M059J (cell line): Measurements from ENCODE around the gene WFDC6. TPM values are rescaled to one million over a fixed set of nuclear protein-coding genes. Genes with fewer than 3 reads are reported as not detected.
A peak's percentile ranks its signal among the peaks of the same experiment; 100 is the strongest.

Source experiments
- DNase-seq: peaks from one replicate; pipeline ENCODE4 v3.0.0-alpha.2; 2012; ENCODE audit warnings: low read depth
- total RNA-seq: library from RNA; depleted of rRNA; stranded (reverse); fragments of >200 nt; shearing (Covaris generic); gene quantifications from 2 replicates; pipeline ENCODE4 v1.2.3, GENCODE V29; 2014

Gene WFDC6
- total RNA-seq, 1 experiment from 2014 or later, result not detected

DNA sequence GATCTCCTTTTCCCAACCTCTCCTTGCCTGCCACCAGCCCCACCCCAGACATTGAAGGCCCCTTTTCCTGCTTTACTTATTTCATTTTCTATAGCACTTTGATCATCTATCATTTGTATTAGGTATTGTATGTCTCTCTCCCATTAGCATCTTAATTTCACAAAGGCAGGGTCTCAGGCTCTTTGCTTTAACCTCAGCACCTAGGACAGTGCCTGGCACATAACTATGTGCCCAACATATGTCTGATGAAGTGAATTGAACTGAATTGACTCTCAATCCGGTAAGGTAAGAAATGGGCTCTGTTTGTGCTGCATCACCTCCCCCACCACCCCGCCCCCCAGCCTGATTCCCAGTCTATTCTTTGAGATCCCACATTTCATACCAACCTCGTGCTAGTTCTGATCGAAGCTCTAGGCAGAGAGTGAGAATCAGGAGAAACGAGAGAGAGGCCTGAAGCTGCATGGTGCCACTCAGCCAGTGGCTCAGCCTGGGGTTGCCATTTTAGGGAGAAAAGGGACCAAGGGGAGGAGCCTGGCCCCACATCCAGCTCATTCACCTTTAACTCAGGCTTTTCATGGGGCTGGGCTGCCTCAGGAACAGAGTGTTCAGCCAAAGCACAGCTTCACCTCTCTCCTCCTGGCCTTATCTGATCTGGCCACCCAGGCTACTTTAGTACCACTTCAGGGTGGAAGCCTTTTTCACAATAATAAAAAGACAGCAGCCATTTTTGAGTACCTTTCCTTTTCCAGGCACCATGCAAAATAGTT lies 24.0 kb downstream of the WFDC6 start, which contains the start of gene SPINT3:
TSS of gene SPINT3 (minus strand) at position 476 of the 767 bp plus-strand sequence. CDS start at position 462, 14 bp downstream.
- no peak for DNase-seq

- DNase-seq, result no peak
These were observed 28.9 kb downstream of the WFDC6 start for GRCh38 chr20:45510242-45510862.

DNA sequence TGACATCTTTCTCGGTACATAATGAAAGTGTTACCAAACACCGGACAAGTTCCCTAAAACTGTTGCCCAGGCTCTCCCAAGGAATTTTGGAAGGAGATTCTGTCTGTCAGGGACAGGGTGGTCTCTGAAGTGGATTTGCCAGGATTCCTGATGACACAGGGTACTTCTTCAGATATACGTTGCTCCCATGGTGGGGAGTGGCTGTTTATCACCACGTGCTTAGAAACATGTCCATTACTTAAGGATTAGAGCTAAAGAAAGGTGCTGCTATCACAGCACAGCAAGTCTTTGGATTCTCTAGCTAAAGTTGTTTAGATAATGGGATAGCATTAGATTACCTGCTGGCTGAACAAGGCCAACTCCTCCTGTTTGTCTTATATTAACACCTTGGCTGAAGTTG lies 30.2 kb downstream of the WFDC6 start:
- DNase-seq, result no peak

- DNase-seq, result peak; percentile 44
These were observed 31.0 kb downstream of the WFDC6 start for GRCh38 chr20:45508068-45508886.

- DNase-seq, result peak; percentile 69
These were observed 32.1 kb downstream of the WFDC6 start for GRCh38 chr20:45507011-45507820.

GRCh38 chr20:45506398-45506797 lies 32.9 kb downstream of the WFDC6 start:
- no peak for DNase-seq

DNA sequence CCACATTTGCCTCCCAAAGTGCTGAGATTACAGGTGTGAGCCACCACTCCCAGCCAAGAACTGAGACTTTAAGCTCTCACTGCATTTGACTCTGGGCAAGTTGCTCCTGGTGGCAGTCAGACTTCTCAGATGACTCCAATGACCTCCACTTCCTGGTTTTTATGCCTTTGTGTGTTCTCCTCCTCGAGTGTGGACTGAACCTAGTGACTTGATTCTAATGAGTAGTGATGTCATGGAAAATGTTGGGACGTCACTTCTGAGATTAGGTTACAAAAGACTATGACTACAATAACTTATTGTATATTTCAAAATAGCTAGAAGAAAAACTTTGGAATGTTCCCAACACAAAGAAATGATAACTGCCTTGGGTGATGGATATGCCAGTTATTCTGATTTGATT lies 35.9 kb downstream of the WFDC6 start:
- DNase-seq, result no peak

GRCh38 chr20:45502561-45502960 lies 36.7 kb downstream of the WFDC6 start:
- DNase-seq, result no peak

GRCh38 chr20:45501600-45501999 lies 37.7 kb downstream of the WFDC6 start:
- DNase-seq, result no peak

- DNase-seq, result no peak
These were observed 39.3 kb downstream of the WFDC6 start for GRCh38 chr20:45500022-45500421.

- DNase-seq, result no peak
These were observed 41.2 kb downstream of the WFDC6 start for GRCh38 chr20:45497971-45498494.

GRCh38 chr20:45496166-45496565 lies 43.1 kb downstream of the WFDC6 start:
- DNase-seq, result no peak

GRCh38 chr20:45495501-45495941 lies 43.8 kb downstream of the WFDC6 start:
- no peak for DNase-seq

GRCh38 chr20:45489083-45489531 lies 50.2 kb downstream of the WFDC6 start:
- DNase-seq, result peak; percentile 92

- DNase-seq, result no peak
These were observed 52.0 kb downstream of the WFDC6 start for GRCh38 chr20:45487231-45487635.

DNA sequence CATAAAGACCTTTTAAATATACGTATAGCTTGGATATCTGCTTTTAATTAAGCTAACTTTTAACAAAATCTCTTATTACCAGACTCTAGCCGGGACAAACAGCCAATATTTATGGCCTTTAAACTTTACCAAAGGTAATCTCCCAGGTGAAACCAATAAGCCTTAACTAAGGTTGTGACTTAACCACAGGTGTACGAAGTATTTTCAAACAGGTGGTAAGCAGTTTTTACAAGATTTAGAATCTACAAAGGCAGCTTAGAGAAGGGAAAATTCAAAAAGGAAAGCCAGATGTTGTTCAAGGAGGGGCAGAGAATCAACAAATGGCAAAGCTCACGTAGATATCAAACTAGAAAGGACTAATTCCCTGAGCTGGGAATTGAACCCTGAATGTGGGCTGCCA lies 53.9 kb downstream of the WFDC6 start:
- no peak for DNase-seq

DNA sequence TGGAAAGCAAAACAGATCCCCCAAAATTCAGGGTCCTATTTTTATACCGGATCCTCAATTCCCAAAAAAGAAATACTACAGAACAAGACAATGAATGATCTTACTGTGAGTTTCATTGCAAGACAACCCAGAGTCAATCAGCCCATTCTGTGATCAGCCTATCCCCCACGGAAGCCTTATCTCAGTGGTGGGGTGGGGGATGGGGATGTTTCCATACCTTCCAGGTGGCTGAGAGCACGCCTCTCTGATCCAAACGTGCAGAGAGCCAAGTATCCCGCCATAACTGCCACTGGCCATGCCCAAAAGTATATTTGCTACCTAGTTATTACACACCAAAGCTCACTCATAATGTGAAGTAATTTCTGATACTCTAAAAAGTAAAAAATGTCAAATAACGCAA lies 54.6 kb downstream of the WFDC6 start:
- DNase-seq, result no peak
